SJSA1 (cell line): ENCODE results near the gene SLC15A3. TPM values are rescaled to one million over a fixed set of nuclear protein-coding genes. Genes with fewer than 3 reads are reported as not detected.

Source experiments
- DNase-seq, 2 experiments: peaks; one replicate each; pipeline ENCODE4 v3.0.0-alpha.2; 2015 to 2020; ENCODE audit warnings: low spot score in 2 of 2, low read depth in 1 of 2
- H3K27ac ChIP-seq: fragments of 250-450 bp; sonication (Bioruptor Pico); 2 replicates; pipeline ENCODE4 v1.5.1; 2020; ENCODE audit warnings: mild to moderate bottlenecking, moderate library complexity
- H3K27me3 ChIP-seq: fragments of 250-450 bp; sonication (Bioruptor Pico); replicated peaks from 2 replicates; pipeline ENCODE4 v1.5.1; 2020; ENCODE audit warnings: mild to moderate bottlenecking, moderate library complexity
- H3K36me3 ChIP-seq: fragments of 250-450 bp; sonication (Bioruptor Pico); 2 replicates; pipeline ENCODE4 v1.5.1; 2020; ENCODE audit warnings: mild to moderate bottlenecking
- H3K4me1 ChIP-seq: fragments of 250-450 bp; sonication (Bioruptor Pico); replicated peaks from 2 replicates; pipeline ENCODE4 v1.6.1; 2021; ENCODE audit warnings: mild to moderate bottlenecking
- H3K4me3 ChIP-seq: fragments of 250-450 bp; sonication (Bioruptor Pico); 2 replicates; pipeline ENCODE4 v1.5.1; 2020; ENCODE audit warnings: mild to moderate bottlenecking
- H3K9me3 ChIP-seq: fragments of 250-450 bp; sonication (Bioruptor Pico); replicated peaks from 2 replicates; pipeline ENCODE4 v1.5.1; 2020; ENCODE audit warnings: mild to moderate bottlenecking
- total RNA-seq: library from RNA; depleted of rRNA; stranded (reverse); fragments of >200 nt; shearing (Covaris generic); gene quantifications from 2 replicates; pipeline ENCODE4 v1.2.3, GENCODE V29; 2014

Gene SLC15A3
- total RNA-seq, 1 experiment from 2014 or later = 26.5 TPM

DNA sequence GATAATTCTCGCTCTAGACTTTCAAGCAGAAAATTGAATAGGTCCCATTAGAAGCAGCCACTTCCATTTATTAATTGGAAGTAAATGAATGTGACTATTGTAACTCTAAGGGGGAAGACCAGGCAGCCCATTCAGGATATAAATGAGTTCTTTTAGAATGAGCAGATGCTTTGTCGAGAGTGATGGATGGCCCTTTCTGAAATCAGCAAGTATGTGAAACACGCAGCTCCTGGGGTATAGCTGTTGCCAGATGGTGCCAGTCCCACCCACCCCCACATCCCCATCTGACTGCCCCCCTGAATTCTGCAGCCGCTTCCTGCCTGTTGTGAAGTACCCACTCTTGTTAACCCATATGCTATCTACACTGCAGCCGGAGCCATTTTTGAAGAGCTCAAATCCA is 3.7 kb downstream of the SLC15A3 start:
- Histone ChIP-seq H3K4me1 (peaks cover 30% of the 10 kb centered on the region), H3K9me3 (no peaks in the 10 kb centered on the region), H3K27ac (no peak overlapping the region), H3K4me3 (no peak overlapping the region), H3K27me3 (no peaks in the 10 kb centered on the region), H3K36me3 (peaks cover 33% of the 10 kb centered on the region)
- DNase-seq = no peak

- no peaks in the 10 kb centered on the region for H3K27me3 ChIP-seq
- no peaks in the 10 kb centered on the region for H3K9me3 ChIP-seq
- H3K36me3 ChIP-seq = peaks cover 38% of the 10 kb centered on the region
- no peak overlapping the region for H3K27ac ChIP-seq
- no peak overlapping the region for H3K4me3 ChIP-seq
- H3K4me1 ChIP-seq = peaks cover 27% of the 10 kb centered on the region
- DNase-seq = no peak
Measured at GRCh38 chr11:60947700-60948099, 4.3 kb downstream of the SLC15A3 start.

DNA sequence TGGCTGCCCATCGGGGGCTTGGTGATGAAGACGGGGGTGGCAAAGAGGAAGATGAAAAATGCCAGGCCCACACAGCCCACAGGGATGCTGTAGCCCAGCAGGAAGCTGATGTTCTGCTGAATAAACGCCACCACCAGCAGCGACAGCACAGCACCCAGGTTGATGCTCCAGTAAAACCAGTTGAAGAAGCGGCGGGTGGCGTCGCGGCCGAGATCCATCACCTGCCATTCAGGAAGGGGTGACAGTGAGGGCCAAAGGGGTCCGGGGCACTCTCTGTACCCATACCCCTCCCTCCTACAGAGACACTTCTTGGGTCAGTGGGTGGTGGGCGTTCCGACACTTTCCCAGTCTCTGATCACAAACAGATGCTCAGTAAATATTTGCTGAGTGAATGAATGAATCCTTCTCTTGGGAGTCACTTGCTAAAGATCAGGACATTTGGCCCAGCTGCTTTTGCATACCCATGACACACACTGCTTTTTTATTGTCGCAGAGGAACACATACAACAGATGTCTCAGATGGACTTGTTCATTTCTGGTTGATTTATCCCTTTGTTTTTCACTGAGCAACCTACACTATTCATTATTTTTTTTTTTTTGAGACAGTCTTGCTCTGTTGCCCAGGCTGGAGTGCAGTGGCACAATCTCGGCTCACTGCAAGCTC is 5.2 kb downstream of the SLC15A3 start:
- Histone ChIP-seq H3K4me3 (no peak overlapping the region), H3K9me3 (no peaks in the 10 kb centered on the region), H3K27me3 (no peaks in the 10 kb centered on the region), H3K27ac (no peak overlapping the region), H3K4me1 (peaks cover 20% of the 10 kb centered on the region), H3K36me3 (peaks cover 47% of the 10 kb centered on the region)
- no peak for DNase-seq

DNA sequence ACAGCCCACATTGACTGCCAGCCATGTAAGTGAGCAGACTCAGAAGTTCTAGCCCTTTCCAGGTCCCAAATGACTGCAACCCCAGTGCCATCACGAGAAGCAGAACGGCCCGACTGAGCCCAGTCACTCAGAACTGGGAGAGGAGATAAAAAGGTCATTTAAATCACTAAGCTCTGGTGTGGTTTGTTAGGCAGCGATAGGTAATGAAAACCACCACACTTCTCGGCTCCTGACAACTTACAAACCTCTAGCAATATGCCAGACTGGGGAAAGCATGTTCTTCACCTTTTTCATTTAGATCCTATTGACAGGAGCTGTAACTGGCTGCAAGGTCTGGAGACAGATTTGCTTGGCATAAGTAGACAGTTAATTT is 6.7 kb downstream of the SLC15A3 start:
- H3K4me3 ChIP-seq = no peak overlapping the region
- no peak overlapping the region for H3K27ac ChIP-seq
- peaks cover 52% of the 10 kb centered on the region for H3K36me3 ChIP-seq
- DNase-seq = no peak
- no peaks in the 10 kb centered on the region for H3K9me3 ChIP-seq
- peaks cover 8% of the 10 kb centered on the region for H3K4me1 ChIP-seq
- H3K27me3 ChIP-seq = no peaks in the 10 kb centered on the region

GRCh38 chr11:60944490-60945294 is 7.3 kb downstream of the SLC15A3 start:
- H3K4me3 ChIP-seq = no peak overlapping the region
- peaks cover 2% of the 10 kb centered on the region; the same call in 1 of the 2 replicates for H3K4me1 ChIP-seq
- H3K36me3 ChIP-seq = peaks cover 56% of the 10 kb centered on the region
- no peak overlapping the region for H3K27ac ChIP-seq
- no peak for DNase-seq
- H3K9me3 ChIP-seq = no peaks in the 10 kb centered on the region
- H3K27me3 ChIP-seq = no peaks in the 10 kb centered on the region

DNA sequence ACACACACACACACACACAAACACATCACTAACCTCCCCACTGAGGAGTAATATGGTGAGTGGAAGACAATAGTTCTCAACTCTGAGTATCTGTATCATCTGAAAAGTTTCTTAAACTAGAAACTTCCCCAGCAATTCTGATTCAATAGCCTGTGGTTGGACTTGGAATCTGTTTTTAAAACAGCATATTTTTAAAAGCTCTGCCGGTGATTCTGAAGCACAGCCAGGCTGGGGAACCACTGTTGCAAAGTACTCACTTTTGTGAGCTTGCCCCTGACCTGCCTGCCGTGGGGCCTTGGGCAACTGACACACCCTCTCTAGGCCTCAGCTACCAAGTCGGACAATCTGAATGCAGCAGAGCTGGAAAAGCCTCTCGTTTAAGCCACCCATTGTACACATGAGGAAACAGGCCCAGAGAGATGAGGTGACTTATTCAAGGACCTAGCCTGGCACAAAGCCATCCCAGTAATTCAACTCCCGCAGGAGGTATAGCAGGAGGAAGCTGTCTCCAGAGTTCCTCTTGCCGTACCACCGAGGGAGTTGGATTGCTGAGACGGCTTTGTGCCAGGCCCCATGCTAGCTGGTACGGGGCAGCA is 8.9 kb downstream of the SLC15A3 start:
- Histone ChIP-seq H3K4me1 (no peaks in the 10 kb centered on the region), H3K27ac (no peak overlapping the region), H3K27me3 (no peaks in the 10 kb centered on the region), H3K9me3 (no peaks in the 10 kb centered on the region), H3K36me3 (peaks cover 62% of the 10 kb centered on the region), H3K4me3 (no peak overlapping the region)
- DNase-seq = no peak

GRCh38 chr11:60942219-60942618 is 9.8 kb downstream of the SLC15A3 start:
- DNase-seq = no peak
- Histone ChIP-seq H3K4me3 (no peak overlapping the region), H3K36me3 (peaks cover 65% of the 10 kb centered on the region)

GRCh38 chr11:60941371-60942119 is 10.4 kb downstream of the SLC15A3 start:
- Histone ChIP-seq H3K36me3 (peaks cover 70% of the 10 kb centered on the region), H3K9me3 (no peaks in the 10 kb centered on the region), H3K4me3 (no peak overlapping the region), H3K27ac (no peak overlapping the region), H3K27me3 (no peaks in the 10 kb centered on the region), H3K4me1 (no peaks in the 10 kb centered on the region)
- no peak for DNase-seq

More at GRCh38 chr11:60942219-60942618, 9.8 kb downstream of the SLC15A3 start:
- Histone ChIP-seq H3K9me3 (no peaks in the 10 kb centered on the region), H3K4me1 (no peaks in the 10 kb centered on the region), H3K27ac (no peak overlapping the region), H3K27me3 (no peaks in the 10 kb centered on the region)

DNA sequence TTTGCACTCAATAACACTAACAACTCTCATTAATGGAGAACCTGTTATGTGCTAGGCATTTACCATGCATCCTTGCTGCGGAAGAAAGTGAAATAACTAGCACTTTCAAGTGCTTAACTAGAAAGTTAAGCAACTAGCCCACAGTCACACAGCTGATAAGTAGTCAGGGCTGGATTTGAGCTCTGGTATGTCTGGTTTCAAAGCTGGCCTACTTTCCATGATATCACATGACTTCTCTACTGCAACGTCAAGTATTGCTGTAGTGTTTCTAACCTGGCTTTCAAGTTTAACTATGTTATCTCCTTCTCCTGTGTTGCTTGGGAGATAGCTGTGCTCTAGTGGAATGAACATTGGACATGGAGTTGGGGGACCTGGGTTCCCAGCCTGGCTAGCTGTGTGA is 12.1 kb downstream of the SLC15A3 start:
- H3K4me1 ChIP-seq = no peaks in the 10 kb centered on the region
- H3K27ac ChIP-seq = no peak overlapping the region
- no peaks in the 10 kb centered on the region for H3K9me3 ChIP-seq
- H3K36me3 ChIP-seq = peaks cover 68% of the 10 kb centered on the region
- H3K27me3 ChIP-seq = no peaks in the 10 kb centered on the region
- DNase-seq = no peak
- H3K4me3 ChIP-seq = no peak overlapping the region

- H3K36me3 ChIP-seq = peaks cover 66% of the 10 kb centered on the region
Measured at GRCh38 chr11:60939301-60939700, 12.7 kb downstream of the SLC15A3 start.

DNA sequence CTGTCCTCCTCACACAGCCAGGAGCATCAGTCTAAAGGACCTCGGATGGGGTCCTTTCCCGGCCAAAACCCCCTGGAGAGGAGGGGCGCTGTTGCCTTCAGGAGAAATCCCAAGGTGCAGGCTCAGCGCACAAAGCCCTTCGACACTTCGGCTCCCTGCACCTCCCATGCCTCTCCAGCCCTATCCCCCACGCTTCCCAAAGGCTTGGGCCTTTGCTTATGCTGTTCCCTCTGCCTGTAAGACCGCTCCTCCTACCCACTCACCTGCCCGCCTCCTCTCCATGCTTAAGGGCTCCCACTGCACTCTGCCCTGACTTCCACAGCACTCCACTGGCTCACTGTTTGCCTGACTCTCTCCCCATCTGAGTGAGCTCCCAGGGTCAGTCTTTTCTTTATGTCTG is 13.5 kb downstream of the SLC15A3 start:
- H3K4me3 ChIP-seq = no peak overlapping the region
- no peaks in the 10 kb centered on the region for H3K4me1 ChIP-seq
- peaks cover 64% of the 10 kb centered on the region for H3K36me3 ChIP-seq
- H3K27ac ChIP-seq = no peak overlapping the region
- H3K27me3 ChIP-seq = no peaks in the 10 kb centered on the region
- DNase-seq = no peak
- no peaks in the 10 kb centered on the region for H3K9me3 ChIP-seq

More at GRCh38 chr11:60939301-60939700, 12.7 kb downstream of the SLC15A3 start:
- DNase-seq = no peak
- no peak overlapping the region for H3K4me3 ChIP-seq
- H3K4me1 ChIP-seq = no peaks in the 10 kb centered on the region
- no peaks in the 10 kb centered on the region for H3K27me3 ChIP-seq
- no peak overlapping the region for H3K27ac ChIP-seq
- H3K9me3 ChIP-seq = no peaks in the 10 kb centered on the region

GRCh38 chr11:60937811-60938210 is 14.2 kb downstream of the SLC15A3 start:
- no peaks in the 10 kb centered on the region for H3K9me3 ChIP-seq
- H3K27ac ChIP-seq = no peak overlapping the region
- H3K4me1 ChIP-seq = no peaks in the 10 kb centered on the region
- H3K4me3 ChIP-seq = no peak overlapping the region
- no peak for DNase-seq
- H3K27me3 ChIP-seq = no peaks in the 10 kb centered on the region
- H3K36me3 ChIP-seq = peaks cover 59% of the 10 kb centered on the region

DNA sequence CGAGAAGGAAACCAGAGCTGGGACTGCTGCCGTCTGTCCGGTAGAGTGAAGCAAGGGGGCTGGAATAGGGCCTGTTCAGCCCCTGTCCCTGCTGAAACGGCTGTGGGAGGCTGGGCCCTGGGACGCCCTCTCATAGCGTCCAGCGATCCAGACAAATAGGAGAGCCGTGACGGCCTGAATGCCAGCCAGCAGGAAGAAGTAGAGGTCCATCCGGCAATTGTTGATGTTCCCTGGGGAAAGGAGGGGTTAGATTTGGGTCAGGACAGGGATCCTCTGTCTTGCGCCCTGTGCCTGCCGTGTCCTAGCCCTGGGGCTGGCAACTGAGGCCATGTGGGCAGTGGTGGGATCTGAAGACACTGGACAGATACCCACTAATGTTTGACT is 14.8 kb downstream of the SLC15A3 start:
- no peaks in the 10 kb centered on the region for H3K9me3 ChIP-seq
- H3K4me1 ChIP-seq = no peaks in the 10 kb centered on the region
- H3K27ac ChIP-seq = no peak overlapping the region
- peaks cover 54% of the 10 kb centered on the region for H3K36me3 ChIP-seq
- no peak for DNase-seq
- no peak overlapping the region for H3K4me3 ChIP-seq
- H3K27me3 ChIP-seq = no peaks in the 10 kb centered on the region
